ENCODE results near the gene KCNS1.

GRCh38 chr20:45085289-45085688 lies 15.6 kb downstream of the KCNS1 start:
- TF ChIP-seq ZNF317 (CRISPR knock-in tag; IDR thresholded peaks at IDR 0.05; ENCODE audit: borderline replicate concordance, low read depth) (no peak), CTCF (IDR thresholded peaks at IDR 0.05) (no peak), USF2 (CRISPR knock-in tag; IDR thresholded peaks at IDR 0.05) (no peak), MAX (CRISPR knock-in tag; IDR thresholded peaks at IDR 0.05) (no peak), NFYB (CRISPR knock-in tag; conservative IDR thresholded peaks at IDR 0.05; ENCODE audit: low read depth) (no peak), JAZF1 (CRISPR knock-in tag; IDR thresholded peaks at IDR 0.05) (no peak), AR (CRISPR knock-in tag; IDR thresholded peaks at IDR 0.05) (no peak), ZNF423 (CRISPR knock-in tag; IDR thresholded peaks at IDR 0.05) (no peak), NR2C2 (CRISPR knock-in tag; IDR thresholded peaks at IDR 0.05) (no peak), ZNF121 (CRISPR knock-in tag; IDR thresholded peaks at IDR 0.05) (no peak), HMGXB4 (CRISPR knock-in tag; IDR thresholded peaks at IDR 0.05) (no peak), ELF4 (CRISPR knock-in tag; IDR thresholded peaks at IDR 0.05; ENCODE audit: low read depth) (no peak), IRF2 (CRISPR knock-in tag; IDR thresholded peaks at IDR 0.05; ENCODE audit: borderline replicate concordance, low read depth) (no peak), CBFB (CRISPR knock-in tag; IDR thresholded peaks at IDR 0.05; ENCODE audit: low read depth) (no peak)

Measured in WTC11 (cell line).